Posterior vena cava (tissue), 2 donors: ENCODE measurements around the gene PIP4K2B. TPM values are rescaled to one million over a fixed set of nuclear protein-coding genes. Genes with fewer than 3 reads are reported as not detected.

Source experiments
- DNase-seq: peaks from one replicate; pipeline ENCODE4 v3.0.0-alpha.2; 2020; ENCODE audit warnings: low spot score
- intact Hi-C, 2 donors: fragments of 100-400 bp; cut with DNase I; formaldehyde crosslinking; loops; one replicate each; pipeline versions ENCODE4 v1.14.1 to v1.14.2; 2022 to 2023
- total RNA-seq, 2 donors: library from RNA; stranded (reverse); fragmentation: NEBNext Ultra II Directional; extraction: Animal tissue kit (Norgen Biotek cat#: 25700); gene quantifications; one replicate each; pipeline ENCODE4 v1.2.1, GENCODE V29; 2021
- donor health status: DM: yes; HTN: yes; CAD: no.
- donor health status: DM: yes; HTN: yes; CAD: no.

The PIP4K2B gene
- total RNA-seq, 2 donors from 2014 or later: 38.7 to 45.7 TPM

DNA sequence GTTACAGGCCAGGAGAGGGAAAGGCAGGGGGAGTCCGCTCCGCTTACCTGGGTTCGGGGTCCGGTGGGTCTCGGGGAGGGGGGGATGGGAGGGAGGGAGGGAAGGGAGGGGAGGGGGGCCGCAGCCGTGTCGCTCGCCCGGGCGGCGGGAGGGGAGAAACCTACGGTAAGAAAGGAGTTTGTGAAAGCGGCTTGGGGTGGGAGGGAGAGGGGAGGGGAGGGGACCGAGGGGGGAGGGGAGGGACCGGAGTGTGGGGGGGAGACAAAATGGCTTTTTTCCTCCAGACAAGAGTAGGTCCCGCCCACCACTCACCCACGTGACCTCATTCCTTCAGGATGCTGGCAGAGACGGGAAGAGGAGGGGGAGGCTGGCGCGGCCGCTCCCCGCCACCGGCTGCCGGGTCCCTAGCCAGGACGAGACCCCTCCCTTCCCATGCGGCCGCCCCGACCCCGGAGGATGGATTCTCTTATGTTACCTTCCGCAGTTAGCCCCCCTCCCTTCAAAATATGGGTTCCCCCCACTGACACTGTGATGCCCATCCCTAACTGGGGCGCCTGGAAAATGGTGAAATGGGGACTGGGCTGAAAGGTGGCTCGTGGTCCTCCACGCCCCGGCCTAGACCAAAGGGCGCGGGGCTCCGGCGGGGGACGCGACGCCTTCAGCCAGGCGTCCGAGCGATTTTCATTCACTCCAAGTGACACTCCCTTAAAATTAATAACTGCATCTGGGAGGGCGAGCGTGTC is 51.0 kb downstream of the PIP4K2B start, which contains the start of gene PCGF2:
TSS of gene PCGF2 (minus strand) at position 188 of the 743 bp plus-strand sequence. CDS start 7,934 bp downstream, outside the sequence.
- peak; percentile 96 for DNase-seq
- intact Hi-C loops: no loop called here

DNA sequence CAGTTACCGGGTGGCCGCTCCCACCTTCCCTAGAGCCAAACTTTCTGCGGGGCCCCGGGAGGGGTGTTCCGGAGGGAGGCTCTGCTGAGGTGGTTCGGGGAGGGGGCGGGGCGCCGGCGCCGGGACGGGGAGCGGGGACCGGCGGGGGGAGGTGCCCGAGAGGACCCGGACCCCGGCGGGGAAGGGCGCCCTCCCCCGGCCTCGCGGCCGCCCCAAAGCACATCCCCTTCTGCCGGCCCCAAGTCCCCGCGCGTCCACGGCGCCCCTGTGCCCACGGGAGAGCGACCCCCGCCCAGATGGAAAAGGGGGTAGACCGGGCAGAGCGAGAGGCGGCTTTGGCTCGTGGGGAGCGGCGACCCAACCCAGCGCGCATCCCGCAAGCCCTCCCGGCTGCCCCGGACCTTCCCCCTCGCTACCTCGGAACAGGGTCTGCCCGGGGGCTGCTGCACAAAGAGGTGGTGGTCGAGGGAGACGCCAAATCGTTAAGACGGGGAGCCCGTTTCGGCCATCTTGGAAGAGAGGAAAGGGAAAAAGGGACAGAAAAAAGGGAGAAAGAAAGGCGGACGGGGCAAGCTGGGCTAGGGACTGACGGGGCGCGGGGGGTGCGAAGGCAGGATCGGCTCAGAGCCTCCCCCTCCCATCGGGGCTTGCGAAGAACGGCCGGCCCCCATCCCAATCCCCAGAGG is 51.8 kb downstream of the PIP4K2B start:
- DNase-seq: no peak
- intact Hi-C loops: no loop called here

DNA sequence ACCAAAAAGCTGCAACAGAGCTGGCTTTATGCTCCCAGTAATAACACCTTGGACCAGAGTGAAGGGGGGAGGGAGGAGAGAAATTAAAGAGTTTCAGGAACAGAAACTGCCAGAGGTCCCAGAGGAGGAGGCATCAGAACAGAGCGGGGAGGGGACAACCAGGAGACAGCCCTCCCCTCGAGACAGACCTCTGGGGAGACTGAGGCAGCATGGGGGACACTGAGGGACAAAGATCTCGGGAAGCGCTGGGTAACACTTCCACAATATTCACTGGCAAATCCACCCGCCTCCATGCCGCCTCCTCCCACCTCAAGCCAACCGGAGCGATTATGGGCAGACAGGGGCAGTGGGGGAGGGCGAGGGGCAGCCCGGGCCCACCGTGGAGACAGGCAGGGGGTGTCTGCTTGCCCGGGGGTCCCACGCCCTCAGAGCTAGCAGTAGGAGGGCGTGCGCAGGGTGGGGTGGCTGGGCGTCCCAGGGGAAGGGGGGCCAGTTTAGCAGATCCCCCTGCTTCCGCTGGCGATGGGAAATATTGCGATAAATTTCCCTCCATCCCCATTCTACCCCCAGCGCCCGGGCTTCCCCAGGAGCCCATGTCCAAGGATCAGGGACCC is 52.4 kb downstream of the PIP4K2B start:
- DNase-seq: no peak
- intact Hi-C loops: no loop called here

DNA sequence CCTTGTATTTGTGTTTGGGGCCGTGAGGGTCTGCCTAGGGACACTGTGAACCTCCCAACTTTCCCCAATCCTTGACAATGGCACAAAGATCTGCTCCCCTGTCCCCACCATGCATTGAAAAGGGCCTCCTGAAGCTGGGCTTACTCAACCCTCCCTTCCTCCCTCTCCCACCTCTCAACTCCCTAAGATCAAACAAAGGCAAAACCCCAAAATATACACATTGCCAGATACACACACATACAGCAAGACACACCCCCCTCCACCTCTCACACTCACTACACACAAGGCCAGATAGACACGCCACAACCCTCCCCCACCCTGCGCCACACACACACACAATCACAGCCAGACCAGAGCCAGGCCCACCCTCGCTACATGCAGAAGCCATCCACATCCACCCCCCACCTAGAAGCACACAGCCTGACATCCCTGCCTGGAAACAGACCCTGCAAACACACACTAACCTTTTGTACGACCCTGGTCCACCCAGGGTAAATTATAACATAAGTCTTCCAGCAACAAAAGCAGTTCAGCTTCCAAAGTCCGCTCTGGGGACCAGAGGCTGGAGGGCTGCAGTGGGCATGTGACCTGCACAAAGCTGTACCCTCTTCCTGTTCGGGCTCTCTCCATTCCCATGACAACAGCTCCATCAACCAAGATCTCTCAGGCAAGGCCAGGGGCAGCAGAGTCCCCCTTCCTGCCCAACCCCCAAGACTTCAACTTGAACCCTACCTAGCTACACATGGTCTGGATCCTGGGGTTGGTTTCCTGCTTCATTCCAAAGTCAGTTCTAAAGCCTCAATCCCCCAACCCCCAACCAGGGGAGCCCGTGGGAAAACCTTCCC is 53.1 kb downstream of the PIP4K2B start:
- intact Hi-C loops: no loop called here
- DNase-seq: no peak

DNA sequence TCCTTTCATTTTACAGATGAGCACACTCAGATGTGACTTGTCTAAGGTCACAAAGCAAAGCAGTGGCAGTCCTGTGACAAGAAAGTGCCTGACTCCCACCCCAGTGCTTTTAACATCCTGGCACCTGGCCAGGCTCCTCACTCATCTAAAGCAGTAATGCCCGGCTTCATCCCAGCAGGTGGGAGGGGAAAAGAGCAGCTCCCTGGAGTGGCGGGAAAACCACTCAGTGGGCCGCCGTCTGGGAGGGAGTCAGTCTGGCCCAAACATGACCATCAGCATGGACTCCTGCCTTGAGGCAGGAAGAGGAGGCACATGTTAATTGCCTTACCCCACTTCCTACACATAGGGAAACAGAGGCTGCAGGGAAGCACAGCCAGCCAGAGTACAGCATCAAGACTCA is 53.8 kb downstream of the PIP4K2B start:
- intact Hi-C loops: no loop called here
- DNase-seq: peak; percentile 80

DNA sequence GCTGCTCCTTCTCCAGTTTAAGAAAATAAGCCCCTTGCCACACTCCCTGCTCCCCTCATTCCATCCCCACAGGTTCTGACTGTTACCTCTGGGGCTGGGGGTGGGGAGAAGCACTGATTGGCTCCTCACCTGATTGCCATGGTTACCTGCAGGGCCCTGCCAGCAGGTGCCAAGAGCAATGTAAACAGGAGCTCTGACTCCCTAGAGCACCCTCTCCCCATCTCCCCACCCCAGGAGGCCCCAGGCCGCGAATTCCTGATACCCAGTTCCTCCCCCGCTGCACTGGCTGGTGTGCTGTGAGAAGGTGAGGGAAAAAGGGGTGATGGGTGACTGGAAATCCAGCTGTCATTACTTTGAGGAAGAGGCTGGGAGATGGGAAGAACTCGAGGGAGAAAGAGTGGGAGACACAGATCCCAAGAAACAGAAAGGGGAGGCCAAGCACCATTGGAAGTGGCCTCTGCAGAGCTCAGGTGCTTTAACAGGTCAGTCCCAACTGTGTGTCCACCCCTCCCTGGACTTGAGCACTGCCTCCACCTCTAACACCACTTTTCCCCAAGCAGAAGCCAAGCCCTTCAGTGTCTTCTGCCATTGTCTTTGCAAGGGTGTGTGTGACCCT is 55.7 kb downstream of the PIP4K2B start:
- no peak for DNase-seq

DNA sequence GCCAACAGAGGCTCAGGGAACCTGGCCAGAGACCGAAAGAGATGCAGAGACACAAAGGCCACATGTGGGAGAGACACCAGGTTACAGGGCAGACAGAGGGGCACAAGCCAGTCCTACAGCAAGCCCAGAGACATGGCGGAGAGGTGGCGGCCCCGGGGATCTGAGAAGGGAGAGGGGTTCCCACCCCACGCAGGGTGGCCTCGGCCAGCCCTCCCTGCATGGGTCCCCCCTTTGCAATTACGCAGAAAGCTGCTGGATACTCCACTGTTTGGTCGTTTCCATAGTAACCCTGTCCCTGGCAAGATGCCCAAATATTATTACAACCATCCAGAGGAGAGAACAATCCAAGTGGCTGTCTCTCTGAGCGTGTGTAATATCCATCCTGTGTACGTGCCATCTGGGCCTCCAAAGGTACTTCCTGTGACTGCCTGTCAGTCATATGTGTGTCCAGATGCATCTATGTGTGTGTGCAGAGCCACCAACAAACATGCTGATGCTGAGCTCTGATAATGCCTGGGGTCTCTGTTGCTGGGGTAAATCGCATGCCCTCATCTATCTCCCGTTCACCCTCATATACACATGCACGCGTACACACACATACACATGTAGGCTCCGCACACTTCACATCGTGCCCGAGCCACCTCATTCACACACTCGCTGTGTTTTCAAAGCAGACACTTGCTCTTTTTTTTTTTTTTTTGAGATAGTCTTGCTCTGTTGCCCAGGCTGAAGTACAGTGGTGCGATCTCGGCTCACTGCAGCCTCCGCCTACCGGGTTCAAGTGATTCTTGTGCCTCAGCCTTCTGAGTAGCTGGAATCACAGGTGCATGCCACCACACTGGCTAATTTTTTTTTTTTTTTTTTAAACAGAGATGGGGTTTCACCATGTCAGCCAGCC is 56.7 kb downstream of the PIP4K2B start:
- intact Hi-C loops: no loop called here

More for the DNA sequence above, 55.7 kb downstream of the PIP4K2B start:
- intact Hi-C loops: no loop called here

DNA sequence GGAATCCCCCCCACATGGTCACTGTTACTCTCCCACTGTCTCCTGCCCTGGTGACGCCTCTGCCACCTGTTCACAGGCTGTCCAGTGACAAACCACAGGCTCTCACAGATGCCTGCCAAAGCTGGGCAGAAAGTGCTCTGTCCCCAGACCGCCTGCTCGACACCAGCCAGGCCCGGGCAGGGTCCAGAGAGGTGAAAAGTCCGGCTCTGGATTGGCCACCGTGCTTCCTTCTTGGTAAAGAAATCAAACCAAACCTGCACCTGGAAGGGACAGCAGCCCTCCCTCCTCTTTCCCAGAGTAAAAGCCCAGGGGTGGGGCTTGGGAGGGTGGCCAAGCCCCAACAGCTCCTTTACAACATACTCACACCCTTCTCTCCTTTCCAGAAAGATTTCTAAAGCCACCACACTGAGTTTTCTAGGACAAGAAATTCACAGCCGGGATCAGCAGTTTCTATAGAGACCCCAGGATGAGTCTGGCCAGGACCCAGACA is 57.4 kb downstream of the PIP4K2B start:
- DNase-seq: no peak
- intact Hi-C loops: no loop called here

More for the DNA sequence above, 56.7 kb downstream of the PIP4K2B start:
- DNase-seq: no peak

DNA sequence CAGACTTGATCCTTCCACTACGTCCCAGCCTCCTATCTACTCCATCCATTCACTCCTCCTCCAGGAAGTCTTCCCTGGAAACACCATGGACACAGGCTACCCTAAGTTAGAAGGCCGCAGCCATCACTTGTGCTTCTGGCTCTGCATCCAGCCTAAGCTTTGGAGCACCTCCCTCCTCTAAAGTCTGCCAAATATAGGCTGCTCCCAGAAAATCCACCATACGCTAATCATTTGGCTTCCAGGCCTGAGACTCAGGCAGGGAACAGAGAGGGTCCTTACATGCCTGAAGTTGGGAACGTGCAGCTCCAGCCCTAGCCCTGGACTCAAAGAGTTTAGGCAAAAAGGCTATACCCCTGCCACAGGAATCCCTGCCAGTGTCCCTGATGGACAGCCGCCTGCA is 57.9 kb downstream of the PIP4K2B start:
- no peak for DNase-seq
- intact Hi-C loops: no loop called here

DNA sequence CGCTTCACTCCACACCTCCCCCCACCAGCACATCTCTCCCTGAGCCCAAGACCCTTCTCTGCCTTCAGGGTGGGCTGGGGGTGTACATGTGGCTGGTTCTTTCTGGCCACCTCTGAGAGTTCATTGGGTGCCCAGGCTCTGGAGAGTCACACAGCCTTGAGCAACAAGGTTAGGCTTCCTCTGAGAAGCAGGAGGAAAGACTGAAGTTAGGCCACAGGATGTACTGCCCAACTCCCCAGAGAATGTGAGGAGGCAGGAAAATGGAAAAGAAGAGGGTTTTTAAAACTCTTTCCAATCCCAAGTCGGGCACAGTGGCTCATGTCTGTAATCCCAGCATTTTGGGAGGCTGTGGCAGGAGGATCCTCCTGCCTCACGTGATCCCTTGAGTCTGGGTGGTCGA is 58.5 kb downstream of the PIP4K2B start:
- intact Hi-C loops: no loop called here
- DNase-seq: no peak

DNA sequence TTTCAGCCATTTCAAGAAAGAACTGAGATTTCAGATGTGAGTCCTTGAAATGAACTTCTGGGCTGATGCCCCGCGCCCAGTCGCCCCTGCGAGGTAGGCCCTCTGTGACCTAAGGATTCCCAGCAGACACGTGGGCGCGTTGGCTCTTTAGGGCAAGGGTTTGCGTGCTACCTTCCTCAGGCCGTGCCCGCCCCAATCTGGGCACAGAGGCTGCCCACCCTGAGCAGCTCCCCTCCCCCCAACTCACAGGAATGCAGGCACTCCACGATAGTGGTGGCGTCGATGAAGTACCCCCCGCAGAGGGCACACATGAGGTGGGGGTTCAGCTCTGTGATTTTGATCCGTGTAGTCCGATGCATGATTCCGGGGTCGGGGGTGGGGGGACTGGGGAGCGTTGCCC is 59.3 kb downstream of the PIP4K2B start:
- intact Hi-C loops: no loop called here
- no peak for DNase-seq

DNA sequence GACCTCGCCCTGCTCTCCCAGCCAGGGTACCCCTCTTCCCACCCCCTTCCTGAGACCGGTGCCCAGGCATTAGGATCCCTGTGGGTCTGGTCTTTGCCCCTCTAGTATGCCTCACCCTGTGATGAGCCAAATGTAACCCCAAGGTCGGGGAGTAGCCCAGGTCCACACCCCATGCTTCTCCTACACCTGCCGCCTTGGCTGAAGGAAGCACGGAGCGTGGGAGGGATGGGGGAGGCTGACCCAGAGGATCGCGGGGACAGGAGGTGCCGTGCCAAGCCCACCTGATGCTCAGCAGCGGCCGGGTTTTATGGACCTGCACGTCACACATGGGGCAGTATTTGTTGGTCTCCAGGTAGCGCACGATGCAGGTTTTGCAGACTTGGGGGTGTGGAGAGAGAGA is 60.1 kb downstream of the PIP4K2B start:
- intact Hi-C loops: loop anchor here in 1 of 2 donors (5.0 kb wide), 1 partner anchor 62 kb away; no protein-coding TSS in a partner anchor

DNA sequence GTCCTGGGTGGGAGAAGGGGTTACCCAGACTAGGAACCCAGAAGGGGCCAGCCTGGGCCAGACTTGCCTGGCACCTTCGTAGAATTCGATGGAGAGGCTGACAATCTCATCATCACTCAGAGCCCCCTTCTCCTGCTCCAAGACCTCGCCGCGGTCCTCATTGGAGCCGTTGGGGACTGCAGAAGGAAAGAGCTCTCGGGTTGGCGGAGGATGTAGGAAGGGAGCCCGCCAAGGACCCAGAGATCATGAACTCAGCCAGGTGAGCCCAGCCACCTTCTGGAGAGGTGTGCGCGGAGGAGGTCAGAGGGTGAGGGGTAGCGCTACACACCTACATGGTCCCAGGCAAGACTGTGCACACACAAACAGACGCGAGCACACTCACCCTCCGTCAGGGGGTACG is 60.7 kb downstream of the PIP4K2B start:
- intact Hi-C loops: loop anchor here in 1 of 2 donors (5.0 kb wide), 1 partner anchor 61 kb away; no protein-coding TSS in a partner anchor
- no peak for DNase-seq

More for the DNA sequence above, 60.1 kb downstream of the PIP4K2B start:
- DNase-seq: no peak

DNA sequence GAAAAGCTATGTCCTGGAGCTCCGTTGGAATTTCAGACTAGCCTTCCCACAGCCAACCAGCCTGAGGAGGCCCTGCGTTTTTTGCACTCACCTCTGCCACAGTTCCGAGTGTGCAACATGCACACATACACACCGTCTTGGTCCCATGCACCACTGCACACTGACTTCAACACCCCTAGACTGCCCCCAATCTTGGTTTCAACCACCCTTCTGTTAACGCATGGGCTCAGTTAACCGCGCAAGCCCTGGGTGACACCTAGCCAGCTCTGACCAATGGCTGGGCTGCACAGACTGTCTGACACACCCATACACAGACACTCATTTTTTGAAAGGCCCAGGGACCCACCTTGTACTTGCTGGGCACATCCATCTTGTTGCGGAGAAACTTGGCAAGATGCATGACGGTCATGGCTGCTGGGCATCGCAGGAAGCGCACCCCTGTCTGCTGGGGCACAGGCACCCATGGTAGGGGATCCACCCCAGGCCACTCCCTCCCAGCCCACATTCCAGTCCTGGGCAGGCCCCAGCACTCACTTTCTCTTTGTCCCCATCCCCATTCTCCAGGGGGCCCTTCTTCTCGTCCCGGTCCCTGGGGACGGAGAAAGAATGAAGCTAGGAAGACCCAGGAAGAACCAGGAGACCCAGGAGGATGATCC is 61.2 kb downstream of the PIP4K2B start:
- intact Hi-C loops: loop anchor here in 1 of 2 donors (5.0 kb wide), 1 partner anchor 61 kb away; no protein-coding TSS in a partner anchor
- DNase-seq: no peak

DNA sequence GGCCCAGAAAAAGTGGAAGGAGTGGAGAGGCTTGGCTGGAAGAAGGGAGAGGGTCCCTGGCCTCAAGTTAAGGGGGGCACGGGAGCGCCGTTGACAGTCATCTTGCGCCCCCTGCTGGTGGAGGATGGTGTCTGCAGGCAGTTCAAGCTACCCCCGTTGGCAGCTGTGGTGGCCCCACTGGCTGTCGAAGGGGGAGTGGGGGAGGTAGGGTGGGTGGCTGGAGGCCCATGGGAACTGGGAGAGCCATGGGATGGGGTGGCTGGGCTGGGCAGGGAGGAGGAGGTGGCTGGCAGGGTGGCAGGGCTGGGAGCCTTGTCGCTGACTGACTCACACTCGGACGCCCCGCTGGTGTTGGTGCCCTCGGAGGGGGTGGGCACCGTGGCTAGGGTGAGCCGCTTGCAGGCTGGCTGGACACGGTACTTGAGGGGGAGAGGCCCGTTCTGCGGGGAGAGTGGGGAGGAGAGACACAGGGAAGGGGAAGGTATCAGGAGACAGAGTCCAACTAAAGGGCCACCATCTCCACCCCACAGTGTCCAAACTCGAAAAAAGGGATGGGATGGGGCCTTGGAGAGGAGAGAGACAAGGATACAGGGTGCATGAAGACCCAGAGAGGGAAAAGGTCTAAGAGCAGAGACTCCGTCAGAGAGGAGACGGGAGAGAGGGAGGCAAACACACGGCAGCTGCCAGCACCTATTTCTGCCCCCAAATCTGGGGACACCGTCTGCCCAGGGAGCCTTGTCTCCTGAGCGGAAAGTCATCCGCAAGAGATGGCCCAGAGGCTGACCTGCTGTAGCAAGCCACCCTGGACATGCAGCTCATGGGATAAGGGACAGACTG is 64.0 kb downstream of the PIP4K2B start:
- peak; percentile 92 for DNase-seq
- intact Hi-C loops: loop anchor here in 1 of 2 donors (5.0 kb wide), 1 partner anchor 58 kb away; no protein-coding TSS in a partner anchor
